Ramos (cell line): ENCODE data around the gene ARIH2.

ENCODE experiments used
- in situ Hi-C: fragments of 300-500 bp; cut with MboI; formaldehyde crosslinking; loops from one replicate; pipeline ENCODE4 v1.14.3; 2022; ENCODE audit warnings: low sequenced_read_pairs; ENCODE audit not compliant: unreplicated experiment

ARIH2 gene

GRCh38 chr3:49028673-49029562 lies 110.3 kb downstream of the ARIH2 start, which contains the start of gene IMPDH2:
TSS of gene IMPDH2 (minus strand) at chr3:49029398. CDS start at chr3:49029350, 48 bp downstream.
- in situ Hi-C loops, result no loop called here

- in situ Hi-C loops, result no loop called here
Observed at GRCh38 chr3:49029563-49029884, 110.9 kb downstream of the ARIH2 start.

GRCh38 chr3:49030321-49030720 lies 111.7 kb downstream of the ARIH2 start:
- in situ Hi-C loops, result no loop called here

GRCh38 chr3:49032646-49033304 lies 114.1 kb downstream of the ARIH2 start:
- in situ Hi-C loops, result no loop called here

GRCh38 chr3:49034650-49035049 lies 116.0 kb downstream of the ARIH2 start:
- in situ Hi-C loops, result no loop called here

- in situ Hi-C loops, result no loop called here
Observed at GRCh38 chr3:49035281-49035680, 116.6 kb downstream of the ARIH2 start.
